ENCODE results near the gene MTMR10. TPM values are rescaled to one million over a fixed set of nuclear protein-coding genes. Genes with fewer than 3 reads are reported as not detected.

Gene MTMR10
- polyA plus RNA-seq, 1 experiment = 13.7 TPM

- no peak for DNase-seq (ENCODE audit: low read depth)
- ChIA-PET POLR2A (no interaction called here), CTCF (interaction anchor here (0.8 to 2.1 kb wide), 6 partner anchors 8 to 115 kb away, joined by 3 to 9 read pairs (median 4); no protein-coding TSS in a partner anchor)
- Histone ChIP-seq H3K27me3 (ENCODE audit: control insufficient read depth, insufficient read depth, low read length) (no peaks in the 10 kb centered on the region), H3K36me3 (ENCODE audit: control insufficient read depth, insufficient read depth, low read length) (no peaks in the 10 kb centered on the region), H3K4me3 (ENCODE audit: low read depth, low read length) (no peak overlapping the region)
- TF ChIP-seq, protein P1, sequence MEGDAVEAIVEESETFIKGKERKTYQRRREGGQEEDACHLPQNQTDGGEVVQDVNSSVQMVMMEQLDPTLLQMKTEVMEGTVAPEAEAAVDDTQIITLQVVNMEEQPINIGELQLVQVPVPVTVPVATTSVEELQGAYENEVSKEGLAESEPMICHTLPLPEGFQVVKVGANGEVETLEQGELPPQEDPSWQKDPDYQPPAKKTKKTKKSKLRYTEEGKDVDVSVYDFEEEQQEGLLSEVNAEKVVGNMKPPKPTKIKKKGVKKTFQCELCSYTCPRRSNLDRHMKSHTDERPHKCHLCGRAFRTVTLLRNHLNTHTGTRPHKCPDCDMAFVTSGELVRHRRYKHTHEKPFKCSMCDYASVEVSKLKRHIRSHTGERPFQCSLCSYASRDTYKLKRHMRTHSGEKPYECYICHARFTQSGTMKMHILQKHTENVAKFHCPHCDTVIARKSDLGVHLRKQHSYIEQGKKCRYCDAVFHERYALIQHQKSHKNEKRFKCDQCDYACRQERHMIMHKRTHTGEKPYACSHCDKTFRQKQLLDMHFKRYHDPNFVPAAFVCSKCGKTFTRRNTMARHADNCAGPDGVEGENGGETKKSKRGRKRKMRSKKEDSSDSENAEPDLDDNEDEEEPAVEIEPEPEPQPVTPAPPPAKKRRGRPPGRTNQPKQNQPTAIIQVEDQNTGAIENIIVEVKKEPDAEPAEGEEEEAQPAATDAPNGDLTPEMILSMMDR (IDR thresholded peaks at IDR 0.05; ENCODE audit: insufficient read depth, low read depth, low read length) = no peak
These were observed 23.1 kb upstream of the MTMR10 start for GRCh38 chr15:31014608-31014925.

GRCh38 chr15:31013863-31014607 lies 22.6 kb upstream of the MTMR10 start:
- no peak overlapping the region for H3K4me3 ChIP-seq (ENCODE audit: low read depth, low read length)
- TF ChIP-seq, protein P1 (IDR thresholded peaks at IDR 0.05; ENCODE audit: insufficient read depth, low read depth, low read length) = no peak
- DNase-seq (ENCODE audit: low read depth) = no peak
- no peaks in the 10 kb centered on the region for H3K27me3 ChIP-seq (ENCODE audit: control insufficient read depth, insufficient read depth, low read length)
- no peaks in the 10 kb centered on the region for H3K36me3 ChIP-seq (ENCODE audit: control insufficient read depth, insufficient read depth, low read length)
- POLR2A ChIA-PET = no interaction called here
- CTCF ChIA-PET = interaction anchor here (0.8 to 2.1 kb wide), 6 partner anchors 7 to 115 kb away, joined by 3 to 9 read pairs (median 4); no protein-coding TSS in a partner anchor

GRCh38 chr15:31012455-31012854 lies 21.0 kb upstream of the MTMR10 start:
- TF ChIP-seq, protein P1 (IDR thresholded peaks at IDR 0.05; ENCODE audit: insufficient read depth, low read depth, low read length) = no peak

GRCh38 chr15:31010036-31010435 lies 18.6 kb upstream of the MTMR10 start:
- no peaks in the 10 kb centered on the region for H3K36me3 ChIP-seq (ENCODE audit: control insufficient read depth, insufficient read depth, low read length)
- H3K4me3 ChIP-seq (ENCODE audit: low read depth, low read length) = no peak overlapping the region
- ChIA-PET CTCF (no interaction called here), POLR2A (no interaction called here)
- H3K27me3 ChIP-seq (ENCODE audit: control insufficient read depth, insufficient read depth, low read length) = no peaks in the 10 kb centered on the region
- DNase-seq (ENCODE audit: low read depth) = no peak
- TF ChIP-seq, protein P1 (IDR thresholded peaks at IDR 0.05; ENCODE audit: insufficient read depth, low read depth, low read length) = no peak

More at GRCh38 chr15:31012455-31012854, 21.0 kb upstream of the MTMR10 start:
- no peaks in the 10 kb centered on the region for H3K27me3 ChIP-seq (ENCODE audit: control insufficient read depth, insufficient read depth, low read length)
- CTCF ChIA-PET = interaction anchor here (0.6 kb wide), 1 partner anchor 56 kb away, joined by 3 read pairs; no protein-coding TSS in a partner anchor
- no peak overlapping the region for H3K4me3 ChIP-seq (ENCODE audit: low read depth, low read length)
- POLR2A ChIA-PET = no interaction called here
- H3K36me3 ChIP-seq (ENCODE audit: control insufficient read depth, insufficient read depth, low read length) = no peaks in the 10 kb centered on the region
- DNase-seq (ENCODE audit: low read depth) = no peak

GRCh38 chr15:31005660-31006059 lies 14.2 kb upstream of the MTMR10 start:
- no peaks in the 10 kb centered on the region for H3K36me3 ChIP-seq (ENCODE audit: control insufficient read depth, insufficient read depth, low read length)
- POLR2A ChIA-PET = no interaction called here
- TF ChIP-seq, protein P1 (IDR thresholded peaks at IDR 0.05; ENCODE audit: insufficient read depth, low read depth, low read length) = no peak
- H3K27me3 ChIP-seq (ENCODE audit: control insufficient read depth, insufficient read depth, low read length) = no peaks in the 10 kb centered on the region
- H3K4me3 ChIP-seq (ENCODE audit: low read depth, low read length) = no peak overlapping the region
- DNase-seq (ENCODE audit: low read depth) = no peak
- CTCF ChIA-PET = interaction anchor here (2.3 kb wide), 1 partner anchor 9 kb away, joined by 9 read pairs; no protein-coding TSS in a partner anchor
